NCI-H345 treated with DMSO at 0.1 percent for 48 hours (cell line): ENCODE data around the gene MTERF4.

Experiments used
- DNase-seq: peaks from one replicate; lab custom pipeline; 2025; ENCODE audit not compliant: unreplicated experiment; lab: John Stamatoyannopoulos, UW

MTERF4 gene

DNA sequence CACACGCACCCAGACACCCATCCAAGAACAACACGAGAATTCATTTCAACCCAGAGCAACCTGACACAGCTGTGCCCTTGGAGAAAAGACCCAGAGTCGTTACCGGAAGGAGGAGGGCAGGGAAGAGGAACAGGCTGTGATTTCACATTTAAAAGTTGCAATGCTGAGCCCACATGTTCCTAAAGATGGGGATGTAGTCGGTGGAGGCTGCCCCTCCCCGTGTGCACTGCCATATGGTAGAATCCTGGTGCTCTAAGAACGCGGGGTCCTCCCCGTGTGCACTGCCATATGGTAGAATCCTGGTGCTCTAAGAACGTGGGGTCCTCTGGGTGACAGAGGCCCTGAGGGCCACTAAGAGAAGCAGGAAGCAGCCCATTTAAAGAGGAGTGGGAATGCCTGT is 10.9 kb downstream of the MTERF4 start:
- no peak for DNase-seq

GRCh38 chr2:241088791-241089732 is 13.0 kb downstream of the MTERF4 start:
- DNase-seq, result no peak

- DNase-seq, result no peak
These were observed 13.7 kb downstream of the MTERF4 start for GRCh38 chr2:241088376-241088775.

GRCh38 chr2:241087420-241088268 is 14.4 kb downstream of the MTERF4 start:
- no peak for DNase-seq

- no peak for DNase-seq
These were observed 17.1 kb downstream of the MTERF4 start for GRCh38 chr2:241084856-241085444.

DNA sequence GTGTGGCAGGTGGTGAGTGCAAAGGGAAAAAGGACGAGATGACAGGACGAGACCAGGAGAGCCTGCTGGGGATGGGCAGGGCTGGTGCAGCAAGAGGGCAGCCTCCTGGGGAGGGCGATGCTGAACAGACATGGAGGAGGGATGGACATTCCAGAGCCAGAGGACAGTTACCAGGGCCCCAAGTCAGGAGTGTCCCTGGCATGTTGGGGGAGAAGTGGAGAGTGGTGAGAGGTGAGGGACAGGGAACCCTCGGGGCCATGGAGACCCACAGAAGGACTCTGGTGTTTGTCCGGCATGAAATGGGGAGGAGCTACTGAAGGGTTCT is 19.0 kb downstream of the MTERF4 start:
- DNase-seq, result no peak

DNA sequence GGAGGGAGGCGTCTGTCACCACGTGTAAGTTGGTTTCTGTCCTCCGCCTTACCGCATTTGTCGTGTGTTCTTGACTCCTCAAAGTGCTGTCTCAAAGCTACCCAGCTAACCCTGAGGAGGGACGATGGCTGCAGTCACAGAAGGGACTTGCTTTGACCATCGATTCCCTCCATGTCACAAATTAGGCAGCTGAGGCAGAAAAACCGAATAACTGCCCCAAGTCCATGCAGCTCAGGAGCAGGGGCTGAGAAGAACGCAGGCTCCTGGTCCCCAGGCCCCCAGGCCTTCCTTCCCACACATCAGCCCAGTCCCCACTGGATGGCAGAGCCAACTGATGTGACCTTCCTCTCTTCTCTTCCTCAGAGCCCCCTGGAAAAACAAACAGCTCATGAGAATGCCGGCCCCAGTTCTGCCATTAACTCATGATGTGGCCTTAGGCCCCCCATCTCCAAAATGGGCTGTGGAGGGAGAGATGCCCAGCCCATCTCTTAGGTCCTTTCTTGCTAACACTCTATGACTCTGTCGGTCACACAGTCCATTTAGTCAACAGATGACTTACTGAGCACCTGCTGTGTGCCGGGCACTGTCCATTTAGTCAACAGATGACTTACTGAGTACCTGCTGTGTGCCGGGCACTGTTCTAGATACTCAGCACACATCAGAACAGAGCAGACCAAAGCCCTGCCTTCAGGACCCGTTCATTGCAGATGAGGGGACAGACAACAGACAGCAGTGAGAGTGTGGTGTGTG is 19.6 kb downstream of the MTERF4 start:
- no peak for DNase-seq

DNA sequence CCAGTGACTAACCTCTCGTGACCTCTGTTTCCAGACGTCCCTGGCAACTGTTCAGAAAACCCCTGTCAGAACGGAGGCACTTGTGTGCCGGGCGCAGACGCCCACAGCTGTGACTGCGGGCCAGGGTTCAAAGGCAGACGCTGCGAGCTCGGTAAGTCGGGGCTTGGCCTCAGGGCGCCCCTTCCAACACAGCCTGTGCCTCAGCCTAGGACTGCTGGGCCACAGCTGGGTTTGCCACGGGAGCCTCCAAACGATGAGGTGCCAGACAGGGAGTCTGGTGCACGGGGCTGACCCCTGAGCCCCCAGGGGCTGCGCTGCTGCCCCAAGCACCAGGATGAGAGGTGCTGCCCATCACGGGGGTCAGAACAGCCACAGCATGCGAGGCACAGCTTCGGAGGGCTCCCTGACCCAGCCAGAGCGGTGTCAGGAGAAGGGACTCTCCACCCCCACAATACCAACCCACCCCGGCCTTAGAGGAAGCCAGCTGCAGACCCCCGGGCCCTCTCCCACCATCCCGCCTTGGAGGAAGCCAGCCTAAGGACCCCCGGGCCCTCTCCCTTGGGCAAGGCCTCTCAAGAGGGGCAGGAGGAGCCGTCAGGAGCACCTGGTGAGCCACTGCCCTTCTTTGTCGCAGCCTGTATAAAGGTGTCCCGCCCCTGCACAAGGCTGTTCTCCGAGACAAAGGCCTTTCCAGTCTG is 20.3 kb downstream of the MTERF4 start:
- no peak for DNase-seq

DNA sequence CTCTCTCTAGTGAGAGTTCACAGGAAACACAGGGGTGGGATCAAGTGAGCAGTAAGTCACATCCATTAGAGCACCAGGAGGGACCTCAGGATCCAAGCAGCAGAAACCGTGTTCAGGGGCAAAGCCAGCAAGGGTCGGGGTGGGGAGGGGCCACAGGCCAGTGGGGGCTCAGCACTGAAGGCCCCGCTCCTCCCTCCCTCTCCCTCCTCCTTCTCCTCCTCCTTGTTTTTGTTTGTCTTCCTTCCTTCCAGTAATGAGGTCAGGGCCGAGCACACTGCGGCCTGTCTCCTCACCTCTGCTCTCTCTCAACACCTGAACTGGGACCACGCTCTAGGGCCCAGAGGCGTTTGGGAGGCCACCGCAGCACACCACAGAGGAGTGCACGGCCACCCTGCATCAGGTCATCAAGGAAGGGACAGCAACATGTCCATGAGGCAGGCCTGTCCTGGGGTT is 20.9 kb downstream of the MTERF4 start:
- no peak for DNase-seq

DNA sequence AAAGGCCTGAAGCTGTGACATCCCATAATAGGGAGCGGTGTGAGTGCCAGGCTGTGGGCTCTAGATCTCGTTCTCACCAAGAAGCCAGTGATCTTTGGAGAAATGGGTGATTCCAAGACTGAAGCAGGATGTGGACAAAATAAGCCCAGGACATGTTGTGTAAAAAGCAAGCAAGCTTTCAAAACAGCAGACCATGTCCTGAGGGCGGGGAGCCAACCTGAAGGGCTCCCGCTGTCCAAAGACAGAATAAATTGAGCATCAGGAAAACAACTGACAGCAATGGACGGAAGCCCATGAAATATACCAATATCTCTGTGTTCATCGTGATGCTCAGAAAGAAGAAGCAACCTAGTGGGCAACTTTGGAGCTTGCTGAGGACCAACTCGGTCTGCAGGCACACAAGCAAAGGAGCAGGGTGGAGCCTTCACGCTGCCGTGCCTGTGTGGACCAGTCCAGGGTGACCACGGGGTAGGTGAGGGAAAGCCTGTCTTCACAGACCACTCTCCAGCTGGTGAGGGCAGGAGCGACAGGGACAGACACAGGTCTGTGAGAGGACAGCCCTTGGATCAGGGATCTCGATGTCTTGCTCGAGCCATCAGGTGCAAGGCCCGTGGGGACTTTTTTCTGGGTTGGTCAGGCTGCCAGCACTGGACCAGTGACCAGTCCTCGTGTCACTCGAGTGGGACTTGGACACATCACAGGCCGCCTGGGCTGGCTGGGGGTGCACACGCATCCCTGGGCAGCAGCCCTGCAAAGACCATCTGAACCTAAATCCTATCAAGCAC is 21.5 kb downstream of the MTERF4 start:
- no peak for DNase-seq

GRCh38 chr2:241074901-241075540 is 27.1 kb downstream of the MTERF4 start:
- no peak for DNase-seq

DNA sequence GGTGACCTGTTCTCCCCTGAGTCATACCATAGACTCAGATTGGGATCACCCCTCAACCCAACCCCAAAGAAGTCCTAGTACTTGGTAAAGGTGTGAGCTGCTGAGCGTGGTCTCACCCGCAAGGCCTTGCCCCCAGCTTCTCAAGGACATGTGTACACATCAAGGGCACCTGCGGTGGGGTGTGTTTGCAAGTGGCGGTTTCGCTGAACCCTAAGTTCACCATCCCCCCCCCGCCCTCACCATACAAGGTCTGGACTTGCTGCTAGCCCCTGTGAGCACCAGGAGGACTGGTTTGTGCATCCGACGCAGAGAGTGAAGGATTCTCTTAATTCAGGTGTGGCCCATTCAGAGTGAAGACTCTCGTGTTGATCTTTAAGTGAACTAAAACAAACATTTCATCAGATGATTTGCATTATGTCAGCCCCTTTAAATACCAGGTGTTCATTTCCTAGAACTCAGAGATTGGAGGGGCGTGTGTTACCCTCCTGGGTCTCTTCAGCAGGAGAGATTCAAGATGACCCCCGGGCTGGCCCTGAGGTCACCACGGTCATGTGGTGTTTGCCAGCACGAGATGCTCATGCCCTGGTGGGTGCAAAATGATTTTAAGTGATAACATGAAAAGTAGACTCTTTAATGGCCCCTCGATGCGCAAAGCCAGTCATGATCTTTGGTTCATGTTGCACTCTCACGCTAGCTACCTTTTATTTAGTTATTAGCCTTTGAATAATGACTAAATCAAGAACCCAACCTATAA is 27.8 kb downstream of the MTERF4 start:
- DNase-seq, result no peak

- no peak for DNase-seq
These were observed 28.7 kb downstream of the MTERF4 start for GRCh38 chr2:241073166-241074064.

DNA sequence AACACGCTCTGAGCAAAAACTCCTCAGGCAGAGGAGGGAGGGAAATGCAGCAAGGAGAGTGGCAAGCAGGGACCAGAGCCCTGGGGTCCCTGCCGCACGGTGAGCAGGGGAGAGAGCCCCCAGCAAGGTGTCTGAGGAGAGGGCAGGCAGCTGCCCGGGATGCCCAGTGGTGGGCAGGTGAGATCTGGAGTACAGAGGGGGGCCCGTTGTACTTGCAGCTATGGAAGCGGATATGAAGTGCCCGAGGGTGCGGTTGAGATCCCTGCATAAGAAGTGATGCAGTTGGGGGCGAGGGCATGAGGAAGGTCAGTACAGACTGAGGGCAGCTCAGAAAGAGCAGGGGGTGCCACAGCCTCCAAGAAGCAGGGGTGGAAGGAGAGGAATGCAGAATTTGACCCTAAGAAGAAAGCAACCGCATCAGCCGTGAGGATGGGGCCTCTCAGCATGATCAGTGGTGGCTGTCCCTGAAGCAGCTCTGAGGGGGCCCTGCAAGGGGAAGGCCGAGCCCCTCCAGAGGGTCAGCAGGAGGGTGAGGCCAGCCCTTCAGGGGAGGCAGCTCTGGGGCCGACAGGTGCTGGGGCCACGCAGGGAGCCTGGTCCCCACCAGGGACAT is 29.4 kb downstream of the MTERF4 start:
- no peak for DNase-seq

GRCh38 chr2:241072151-241072550 is 29.9 kb downstream of the MTERF4 start:
- no peak for DNase-seq

- no peak for DNase-seq
These were observed 30.4 kb downstream of the MTERF4 start for GRCh38 chr2:241071677-241072111.
